PC-3 (cell line): ENCODE data around the gene APCDD1L. TPM values are rescaled to one million over a fixed set of nuclear protein-coding genes. Genes with fewer than 3 reads are reported as not detected.

Experiments used
- ATAC-seq: fragments of 200-7000 bp; cut with Tn5 transposase; 2 replicates; pipeline ENCODE4 v1.9.1; 2020; ENCODE audit warnings: mild to moderate bottlenecking, moderate library complexity
- BruUV-seq: library from RNA; stranded (reverse); fragments of 400-500 nt; replicated peaks from 2 replicates; lab custom pipeline; 2021; lab: Mats Ljungman, UMichigan
- CTCF ChIA-PET: fragments of 300-600 bp; sonication (Branson Sonifier 250); formaldehyde crosslinking; loops from one replicate; lab custom pipeline; 2022; ENCODE audit warnings: antibody characterized with exemption; lab: Charles Lee
- POLR2A ChIA-PET: fragments of 300-600 bp; sonication (Branson Sonifier 250); formaldehyde crosslinking; loops from one replicate; lab custom pipeline; 2022; ENCODE audit warnings: antibody characterized with exemption; ENCODE audit not compliant: unreplicated experiment; lab: Charles Lee
- DNase-seq: peaks from one replicate; pipeline ENCODE4 v3.0.0-alpha.2; 2015
- H2AFZ ChIP-seq: fragments of 300-600 bp; sonication (generic); 2 replicates; pipeline ENCODE4 v1.6.0; 2016; ENCODE audit warnings: antibody characterized with exemption, low read length
- H3F3A ChIP-seq: fragments of 300-600 bp; sonication (generic); one replicate; pipeline ENCODE4 v1.6.0; 2017; ENCODE audit warnings: antibody characterized with exemption, low read length, control low read depth, mild to moderate bottlenecking; ENCODE audit not compliant: unreplicated experiment
- H3K27ac ChIP-seq: fragments of 300-600 bp; sonication (generic); 2 replicates; pipeline ENCODE4 v1.5.1; 2016; ENCODE audit warnings: mild to moderate bottlenecking, low read length
- H3K27me3 ChIP-seq: fragments of 300-600 bp; sonication (generic); 2 replicates; pipeline ENCODE4 v1.6.1; 2016; ENCODE audit warnings: low read length, mixed read lengths
- H3K36me3 ChIP-seq: fragments of 300-600 bp; sonication (generic); 2 replicates; pipeline ENCODE4 v1.6.1; 2016; ENCODE audit warnings: low read depth, mixed run types, low read length, mixed read lengths
- H3K4me1 ChIP-seq: fragments of 300-600 bp; sonication (generic); 2 replicates; pipeline ENCODE4 v1.5.1; 2016; ENCODE audit warnings: low read length; ENCODE audit not compliant: insufficient read depth
- H3K4me2 ChIP-seq: fragments of 300-600 bp; sonication (generic); 2 replicates; pipeline ENCODE4 v1.6.0; 2016; ENCODE audit warnings: low read length
- H3K4me3 ChIP-seq: fragments of 300-600 bp; sonication (generic); 2 replicates; pipeline ENCODE4 v1.5.1; 2016; ENCODE audit warnings: mild to moderate bottlenecking, low read length, mixed read lengths
- H3K79me2 ChIP-seq: fragments of 300-600 bp; sonication (generic); 2 replicates; pipeline ENCODE4 v1.6.1; 2017; ENCODE audit warnings: low read length, mixed read lengths
- H3K9ac ChIP-seq: fragments of 300-600 bp; sonication (generic); 2 replicates; pipeline ENCODE4 v1.6.0; 2016; ENCODE audit warnings: mild to moderate bottlenecking, low read length
- H3K9me2 ChIP-seq: fragments of 300-600 bp; sonication (generic); replicated peaks from 2 replicates; pipeline ENCODE4 v1.6.1; 2016; ENCODE audit warnings: mixed run types, low read length, mixed read lengths
- H3K9me3 ChIP-seq: fragments of 300-600 bp; sonication (generic); 2 replicates; pipeline ENCODE4 v1.6.1; 2016; ENCODE audit warnings: low read length, mixed read lengths
- H4K20me1 ChIP-seq: fragments of 300-600 bp; sonication (generic); 2 replicates; pipeline ENCODE4 v1.6.1; 2016; ENCODE audit warnings: low read length, mixed read lengths
- EZH2 ChIP-seq: fragments of 300-600 bp; sonication (generic); IDR thresholded peaks from one replicate; pipeline ENCODE4 v1.6.1; 2017; ENCODE audit warnings: antibody characterized with exemption, mild to moderate bottlenecking, low read length; ENCODE audit not compliant: unreplicated experiment
- EZH2phosphoT487 ChIP-seq: fragments of 300-600 bp; sonication (generic); IDR thresholded peaks from 2 replicates; pipeline ENCODE4 v1.6.1; 2018; ENCODE audit warnings: mild to moderate bottlenecking, antibody characterized with exemption, low read length, borderline replicate concordance
- intact Hi-C: fragments of 100-400 bp; cut with micrococcal nuclease; formaldehyde crosslinking; loops from 2 replicates; pipeline ENCODE4 v1.9.0; 2023
- total RNA-seq: library from RNA; depleted of rRNA; stranded (reverse); fragments of >200 nt; gene quantifications from 2 replicates; pipeline ENCODE4 v1.2.3, GENCODE V29; 2014
- TF ChIP-seq, protein P1 (sequence below): fragments of 300-600 bp; sonication (generic); conservative IDR thresholded peaks from 2 replicates; pipeline ENCODE4 v1.5.1; 2017; ENCODE audit warnings: antibody characterized with exemption, low read depth, mild to moderate bottlenecking, low read length

Gene APCDD1L
- total RNA-seq, 1 experiment from 2014 or later: 2.0 TPM

DNA sequence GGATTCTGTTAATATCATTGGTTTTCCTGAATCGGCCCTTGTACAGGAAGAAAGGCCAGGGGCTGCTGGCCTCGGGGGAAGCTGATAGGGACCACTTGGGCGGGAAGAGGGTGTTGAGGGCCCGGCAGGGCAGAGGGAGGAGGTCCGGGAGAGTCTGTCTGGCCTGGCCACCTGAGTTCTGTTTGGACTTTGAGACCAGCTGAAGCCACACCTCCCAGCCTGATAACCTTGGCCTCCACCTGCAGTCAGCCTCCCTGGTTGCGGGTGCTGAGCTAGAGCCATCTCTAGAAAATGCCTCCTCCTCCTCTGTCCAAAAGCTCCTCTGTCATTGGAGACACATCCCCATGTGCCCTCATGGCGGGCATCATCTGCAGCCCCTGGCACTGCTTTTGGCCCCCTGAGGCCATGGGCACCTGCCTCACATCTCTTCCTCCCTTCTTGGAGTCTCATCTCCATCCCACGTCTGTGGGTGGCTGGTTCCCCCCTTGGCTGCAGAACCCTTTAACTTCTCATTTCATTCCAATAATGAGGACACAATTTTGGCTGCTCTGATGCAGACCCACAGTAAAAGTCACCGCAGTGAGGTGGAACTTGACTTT, 16.6 kb downstream of the APCDD1L start:
- Histone ChIP-seq H3K36me3 (no peaks in the 10 kb centered on the region), H3K27ac (no peak overlapping the region), H4K20me1 (no peaks in the 10 kb centered on the region), H3K4me2 (no peak overlapping the region), H3K9ac (no peak overlapping the region), H3K4me1 (no peaks in the 10 kb centered on the region), H3K27me3 (no peaks in the 10 kb centered on the region), H3F3A (no peaks in the 10 kb centered on the region), H3K9me2 (no peaks in the 10 kb centered on the region), H3K79me2 (no peaks in the 10 kb centered on the region), H3K9me3 (no peaks in the 10 kb centered on the region), H2AFZ (no peak overlapping the region), H3K4me3 (no peak overlapping the region)
- ATAC-seq (no peak), DNase-seq (no peak)
- CTCF ChIA-PET: no interaction called here
- no peak for TF ChIP-seq EZH2
- no peak for TF ChIP-seq EZH2phosphoT487
- TF ChIP-seq, protein P1, sequence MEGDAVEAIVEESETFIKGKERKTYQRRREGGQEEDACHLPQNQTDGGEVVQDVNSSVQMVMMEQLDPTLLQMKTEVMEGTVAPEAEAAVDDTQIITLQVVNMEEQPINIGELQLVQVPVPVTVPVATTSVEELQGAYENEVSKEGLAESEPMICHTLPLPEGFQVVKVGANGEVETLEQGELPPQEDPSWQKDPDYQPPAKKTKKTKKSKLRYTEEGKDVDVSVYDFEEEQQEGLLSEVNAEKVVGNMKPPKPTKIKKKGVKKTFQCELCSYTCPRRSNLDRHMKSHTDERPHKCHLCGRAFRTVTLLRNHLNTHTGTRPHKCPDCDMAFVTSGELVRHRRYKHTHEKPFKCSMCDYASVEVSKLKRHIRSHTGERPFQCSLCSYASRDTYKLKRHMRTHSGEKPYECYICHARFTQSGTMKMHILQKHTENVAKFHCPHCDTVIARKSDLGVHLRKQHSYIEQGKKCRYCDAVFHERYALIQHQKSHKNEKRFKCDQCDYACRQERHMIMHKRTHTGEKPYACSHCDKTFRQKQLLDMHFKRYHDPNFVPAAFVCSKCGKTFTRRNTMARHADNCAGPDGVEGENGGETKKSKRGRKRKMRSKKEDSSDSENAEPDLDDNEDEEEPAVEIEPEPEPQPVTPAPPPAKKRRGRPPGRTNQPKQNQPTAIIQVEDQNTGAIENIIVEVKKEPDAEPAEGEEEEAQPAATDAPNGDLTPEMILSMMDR: no peak
- POLR2A ChIA-PET: no interaction called here
- BruUV-seq: no TSS peak
- intact Hi-C loops: no loop called here

DNA sequence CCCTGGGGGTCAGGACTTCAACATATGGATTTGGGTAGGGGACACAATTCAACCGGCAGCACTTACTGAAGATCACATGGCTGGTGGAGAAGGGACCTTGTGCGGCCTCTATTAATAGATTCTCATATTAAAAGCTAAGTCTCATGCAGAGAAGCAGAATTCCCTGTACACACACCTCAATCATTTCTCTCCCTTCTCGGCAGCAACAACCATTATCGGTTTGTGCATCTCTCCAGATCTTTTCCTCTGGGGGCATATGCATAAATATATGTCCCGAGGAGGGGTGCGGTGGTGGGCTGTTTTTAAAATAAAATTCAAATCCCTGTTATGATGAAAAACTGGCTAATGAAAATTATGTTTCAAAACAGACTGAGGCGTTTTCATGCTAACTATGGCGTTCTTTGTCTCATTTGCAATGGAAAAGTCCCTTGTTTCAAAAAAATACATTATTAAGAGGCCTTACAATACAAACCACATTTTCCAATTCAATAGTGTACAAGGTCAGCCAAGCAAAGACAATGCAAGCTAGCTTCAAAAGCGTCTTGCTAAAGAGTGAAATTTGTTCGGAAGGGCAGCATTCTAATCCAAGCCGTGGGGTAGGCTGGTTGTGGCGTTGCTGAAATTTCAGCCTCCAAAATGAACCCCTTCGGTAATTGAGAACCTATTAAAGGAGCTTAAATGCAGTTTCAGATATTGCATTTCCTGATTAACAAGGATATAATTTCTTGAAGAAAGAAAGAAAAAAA, 17.3 kb downstream of the APCDD1L start:
- DNase-seq: no peak
- TF ChIP-seq EZH2 (no peak), EZH2phosphoT487 (no peak)
- TF ChIP-seq, protein P1: no peak
- Histone ChIP-seq H3K27ac (no peak overlapping the region), H3K27me3 (no peaks in the 10 kb centered on the region), H3K9me3 (no peaks in the 10 kb centered on the region), H3K4me2 (no peak overlapping the region), H3K36me3 (no peaks in the 10 kb centered on the region), H3K9me2 (no peaks in the 10 kb centered on the region), H2AFZ (no peak overlapping the region), H3F3A (no peaks in the 10 kb centered on the region), H3K4me3 (no peak overlapping the region), H3K4me1 (no peaks in the 10 kb centered on the region), H4K20me1 (no peaks in the 10 kb centered on the region), H3K79me2 (no peaks in the 10 kb centered on the region), H3K9ac (no peak overlapping the region)
- ChIA-PET POLR2A (no interaction called here), CTCF (no interaction called here)
- intact Hi-C loops: no loop called here
- BruUV-seq: no TSS peak
- no peak for ATAC-seq

DNA sequence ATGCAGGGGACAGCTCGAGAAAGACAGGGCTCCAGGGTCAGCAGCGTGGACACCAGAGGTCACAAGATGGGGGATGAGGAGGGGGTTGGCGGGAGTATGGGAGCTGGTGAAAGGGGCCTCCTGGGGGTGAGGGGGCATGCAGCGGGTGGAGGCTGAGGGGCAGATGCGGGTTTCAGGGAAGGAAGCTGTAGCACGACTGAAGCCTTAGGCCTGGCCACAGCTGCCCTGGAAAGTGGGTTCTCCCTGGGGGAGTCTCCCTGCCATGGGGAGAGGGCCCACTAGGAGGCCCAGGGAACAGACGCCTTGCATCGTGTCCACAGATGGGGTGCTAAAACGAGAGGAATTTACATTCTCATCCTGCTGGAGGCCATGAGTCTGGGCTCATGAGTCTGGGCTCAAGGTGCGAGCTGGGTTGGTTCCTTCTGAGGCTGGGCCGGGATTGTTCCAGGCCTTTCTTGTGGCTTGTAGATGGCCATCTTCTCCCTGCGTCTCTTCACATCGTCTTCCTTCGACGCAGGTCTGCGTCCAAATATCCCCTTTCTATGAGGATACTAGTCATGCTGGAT, 18.0 kb downstream of the APCDD1L start:
- Histone ChIP-seq H3K9me2 (no peaks in the 10 kb centered on the region), H3K9ac (no peak overlapping the region), H2AFZ (no peak overlapping the region), H3K27me3 (no peaks in the 10 kb centered on the region), H4K20me1 (no peaks in the 10 kb centered on the region), H3K27ac (no peak overlapping the region), H3K36me3 (no peaks in the 10 kb centered on the region), H3K4me3 (no peak overlapping the region), H3K9me3 (no peaks in the 10 kb centered on the region), H3F3A (no peaks in the 10 kb centered on the region), H3K4me2 (no peak overlapping the region), H3K79me2 (no peaks in the 10 kb centered on the region), H3K4me1 (no peaks in the 10 kb centered on the region)
- CTCF ChIA-PET: no interaction called here
- DNase-seq (no peak), ATAC-seq (no peak)
- TF ChIP-seq, protein P1: no peak
- no peak for TF ChIP-seq EZH2phosphoT487
- TF ChIP-seq EZH2: no peak
- no TSS peak for BruUV-seq
- intact Hi-C loops: no loop called here
- POLR2A ChIA-PET: no interaction called here
